B cell (primary cell): ENCODE data around the gene TTC9. TPM values are rescaled to one million over a fixed set of nuclear protein-coding genes. Genes with fewer than 3 reads are reported as not detected.

Experiments used
- ATAC-seq: fragments of 200-7000 bp; cut with Tn5 transposase; one replicate; pipeline ENCODE4 v1.10.0; 2021; ENCODE audit warnings: low read depth, mild to moderate bottlenecking, moderate number of reproducible peaks, moderate library complexity
- CTCF ChIA-PET: fragments of 350-600 bp; sonication (Branson Sonifier 250); formaldehyde crosslinking; loops from one replicate; lab custom pipeline; 2021; ENCODE audit warnings: antibody characterized with exemption, inconsistent platforms; lab: Charles Lee
- POLR2A ChIA-PET: fragments of 350-600 bp; sonication (Branson Sonifier 250); formaldehyde crosslinking; loops from one replicate; lab custom pipeline; 2021; ENCODE audit warnings: antibody characterized with exemption; lab: Charles Lee
- DNase-seq: peaks from one replicate; pipeline ENCODE4 v3.0.0; 2013
- H2AFZ ChIP-seq: 2 replicates; pipeline ENCODE4 v1.6.1; 2012; ENCODE audit warnings: mild to moderate bottlenecking, low read depth, low read length; ENCODE audit not compliant: insufficient read depth, poor library complexity, severe bottlenecking
- H3K27ac ChIP-seq, 2 donors: 1 replicate in 1 of 2; 2 replicates in 1 of 2; pipeline ENCODE4 v1.5.1; 2012 to 2013; ENCODE audit warnings: low read length in 2 of 2, mild to moderate bottlenecking in 2 of 2, moderate library complexity in 1 of 2
- H3K27me3 ChIP-seq, 4 experiments: fragments of 200-600 bp in 1 of 4; sonication (generic) in 1 of 4; replicated peaks in 1 of 4; 1 replicate in 2 of 4; 2 replicates in 2 of 4; pipeline versions ENCODE4 v1.6.1 to v1.7.0; 2013 to 2016; ENCODE audit warnings: low read length in 3 of 4, mild to moderate bottlenecking in 2 of 4, mixed read lengths in 1 of 4, moderate library complexity in 1 of 4; ENCODE audit not compliant: insufficient read depth in 4 of 4, control insufficient read depth in 3 of 4; ENCODE audit errors: control extremely low read depth in 1 of 4
- H3K36me3 ChIP-seq, 2 experiments: replicated peaks in 1 of 2; 1 replicate in 1 of 2; 2 replicates in 1 of 2; pipeline versions ENCODE4 v1.6.1 to v1.7.1; 2013; ENCODE audit warnings: low read length in 1 of 2; ENCODE audit not compliant: insufficient read depth in 2 of 2, control insufficient read depth in 1 of 2; ENCODE audit errors: control extremely low read depth in 1 of 2, extremely low read depth in 1 of 2
- H3K4me1 ChIP-seq, 2 donors: fragments of 200-600 bp in 1 of 2; sonication (generic) in 1 of 2; 1 replicate in 1 of 2; 2 replicates in 1 of 2; pipeline versions ENCODE4 v1.5.1 to v1.6.1; 2013 to 2017; ENCODE audit warnings: low read length in 2 of 2; ENCODE audit not compliant: control insufficient read depth in 2 of 2, insufficient read depth in 2 of 2
- H3K4me2 ChIP-seq: replicated peaks from 2 replicates; pipeline ENCODE3; 2012; ENCODE audit warnings: mild to moderate bottlenecking, low read depth, low read length; ENCODE audit not compliant: poor library complexity, severe bottlenecking
- H3K4me3 ChIP-seq, 5 experiments: fragments of 200-600 bp in 1 of 5; sonication (generic) in 1 of 5; 1 replicate in 3 of 5; 2 replicates in 2 of 5; pipeline versions ENCODE4 v1.5.1 to v1.7.0; 2011 to 2016; ENCODE audit warnings: low read length in 4 of 5, mild to moderate bottlenecking in 4 of 5, low read depth in 2 of 5, control low read depth in 1 of 5, moderate library complexity in 1 of 5; ENCODE audit not compliant: insufficient read depth in 1 of 5; ENCODE audit errors: control extremely low read depth in 1 of 5, extremely low read depth in 1 of 5
- H3K79me2 ChIP-seq: fragments of 200-600 bp; sonication (generic); one replicate; pipeline ENCODE4 v1.6.0; 2016; ENCODE audit warnings: low read length; ENCODE audit not compliant: control insufficient read depth, insufficient read depth
- H3K9ac ChIP-seq: fragments of 200-600 bp; sonication (generic); 2 replicates; pipeline ENCODE4 v1.6.1; 2017; ENCODE audit warnings: mild to moderate bottlenecking, low read length, moderate library complexity
- H3K9me3 ChIP-seq, 3 donors: one replicate each; pipeline versions ENCODE4 v1.6.1 to v1.7.1; 2013; ENCODE audit warnings: low read length in 2 of 3; ENCODE audit not compliant: control insufficient read depth in 2 of 3, insufficient read depth in 1 of 3; ENCODE audit errors: control extremely low read depth in 1 of 3
- H4K20me1 ChIP-seq: 2 replicates; pipeline ENCODE4 v1.6.0; 2012; ENCODE audit warnings: mild to moderate bottlenecking, low read length; ENCODE audit not compliant: insufficient read depth, control insufficient read depth, poor library complexity, severe bottlenecking
- H3K27ac Mint-ChIP-seq: one replicate; pipeline ENCODE4 v1.8.0; 2021; ENCODE audit warnings: mixed read lengths
- H3K27me3 Mint-ChIP-seq: one replicate; pipeline ENCODE4 v1.8.0; 2021; ENCODE audit warnings: mixed read lengths
- H3K4me1 Mint-ChIP-seq: one replicate; pipeline ENCODE4 v1.8.0; 2021; ENCODE audit warnings: mixed read lengths
- H3K4me3 Mint-ChIP-seq: one replicate; pipeline ENCODE4 v1.8.0; 2021; ENCODE audit warnings: mixed read lengths
- H3K9me3 Mint-ChIP-seq: one replicate; pipeline ENCODE4 v1.8.0; 2022; ENCODE audit warnings: mixed read lengths; ENCODE audit not compliant: insufficient read depth
- CTCF ChIP-seq: fragments of 200-600 bp; IDR thresholded peaks from one replicate; pipeline ENCODE4 v1.8.0; 2022; ENCODE audit warnings: antibody characterized with exemption, mild to moderate bottlenecking
- EZH2 ChIP-seq: IDR thresholded peaks from 2 replicates; pipeline ENCODE4 v1.6.1; 2012; ENCODE audit warnings: borderline replicate concordance, low read depth, mild to moderate bottlenecking, moderate library complexity, low read length; ENCODE audit not compliant: insufficient read depth, poor library complexity, severe bottlenecking
- WGBS: methylation state at CpG from one replicate; pipeline ENCODE4 v1.1.5; 2013; ENCODE audit warnings: missing lambda C conversion rate; ENCODE audit not compliant: insufficient coverage; 5-methylcytosine and 5-hydroxymethylcytosine counted together
- intact Hi-C: fragments of 100-400 bp; cut with micrococcal nuclease; formaldehyde crosslinking; loops from one replicate; pipeline ENCODE4 v1.10.0; 2022
- polyA plus RNA-seq: library from polyadenylated mRNA; depleted of rRNA; stranded (reverse); fragments of >200 nt; gene quantifications from 2 replicates; pipeline ENCODE4 v1.2.3, GENCODE V29; 2012
- total RNA-seq, 2 donors: library from RNA; stranded (reverse); fragments of 120-200 nt in 1 of 2; gene quantifications; 1 replicate in 1 of 2; 2 replicates in 1 of 2; pipeline versions ENCODE4 v1.2.3 to v1.2.4, GENCODE V29; 2013 to 2022

Gene TTC9
- total and polyA plus RNA-seq, 2 donors (not counting 1 experiment from before 2014, with no cell fraction given), result 15.3 to 16.3 TPM

GRCh38 chr14:70622111-70622712 lies 19.5 kb upstream of the TTC9 start:
- H3K27ac Mint-ChIP-seq, result no peak overlapping the region
- H2AFZ ChIP-seq, result no peak overlapping the region
- peak; percentile 85 for TF ChIP-seq CTCF
- TF ChIP-seq EZH2, result no peak
- POLR2A ChIA-PET, result no interaction called here
- CTCF ChIA-PET, result interaction anchor here (0.6 to 11.1 kb wide), 18 partner anchors 9 to 351 kb away, joined by 3 to 236 read pairs (median 5); partner anchors contain the start of genes MAP3K9 and PCNX1
- no peaks in the 10 kb centered on the region for H4K20me1 ChIP-seq
- H3K4me3 ChIP-seq, result no peak overlapping the region
- peaks cover 2% of the 10 kb centered on the region for H3K9me3 Mint-ChIP-seq
- H3K9ac ChIP-seq, result no peak overlapping the region
- H3K36me3 ChIP-seq, result no peaks in the 10 kb centered on the region
- no peaks in the 10 kb centered on the region for H3K27me3 ChIP-seq
- no peak overlapping the region for H3K4me3 Mint-ChIP-seq
- H3K27me3 Mint-ChIP-seq, result no peaks in the 10 kb centered on the region
- peaks cover 3 to 10% (median 4%) of the 10 kb centered on the region in 3 donors for H3K9me3 ChIP-seq
- H3K27ac ChIP-seq, result no peak overlapping the region
- H3K79me2 ChIP-seq, result peaks cover 31% of the 10 kb centered on the region
- intact Hi-C loops, result loop anchor here (1.0 to 2.0 kb wide), 5 partner anchors 19 to 350 kb away; partner anchors contain the start of gene TTC9
- H3K4me2 ChIP-seq, result no peak overlapping the region
- peaks cover 22% of the 10 kb centered on the region for H3K4me1 Mint-ChIP-seq
- H3K4me1 ChIP-seq, result peaks cover 7 to 10% of the 10 kb centered on the region in 2 donors
- peak; percentile 82 for ATAC-seq
- DNase-seq, result peak; percentile 73
- 0% methylated on average over 1 of the region's 3 CpGs for WGBS

GRCh38 chr14:70624972-70625371 lies 16.7 kb upstream of the TTC9 start:
- no peak for TF ChIP-seq EZH2
- TF ChIP-seq CTCF, result no peak
- no peaks in the 10 kb centered on the region for H3K27me3 Mint-ChIP-seq
- no peaks in the 10 kb centered on the region for H3K27me3 ChIP-seq
- H4K20me1 ChIP-seq, result no peaks in the 10 kb centered on the region
- no peak for DNase-seq
- peaks cover 2% of the 10 kb centered on the region for H3K9me3 Mint-ChIP-seq
- no peak overlapping the region for H3K4me2 ChIP-seq
- 67% methylated on average over 1 of the region's 1 CpG for WGBS
- H2AFZ ChIP-seq, result no peak overlapping the region
- CTCF ChIA-PET, result interaction anchor here (0.6 to 11.1 kb wide), 7 partner anchors 8 to 347 kb away, joined by 3 to 236 read pairs (median 3); no protein-coding TSS in a partner anchor
- peaks cover 7 to 10% of the 10 kb centered on the region in 2 donors for H3K4me1 ChIP-seq
- no peak overlapping the region for H3K4me3 ChIP-seq
- H3K9ac ChIP-seq, result no peak overlapping the region
- no peak overlapping the region for H3K27ac Mint-ChIP-seq
- POLR2A ChIA-PET, result no interaction called here
- intact Hi-C loops, result no loop called here
- peaks cover 0 to 3% of the 10 kb centered on the region in 2 experiments for H3K36me3 ChIP-seq
- H3K4me3 Mint-ChIP-seq, result no peak overlapping the region
- ATAC-seq, result no peak
- H3K9me3 ChIP-seq, result peaks cover 3 to 13% (median 6%) of the 10 kb centered on the region in 3 donors
- H3K4me1 Mint-ChIP-seq, result peaks cover 22% of the 10 kb centered on the region
- H3K27ac ChIP-seq, result peak overlapping the region in 1 of 2 donors; percentile 38
- H3K79me2 ChIP-seq, result peaks cover 31% of the 10 kb centered on the region
